ENCODE data around the gene FNDC3A.
"Not testable (repeated sequence)": the region's sequence is repeated elsewhere in the genome, so short reads cannot be mapped to it uniquely, and the experiment has no call there.

The FNDC3A gene

DNA sequence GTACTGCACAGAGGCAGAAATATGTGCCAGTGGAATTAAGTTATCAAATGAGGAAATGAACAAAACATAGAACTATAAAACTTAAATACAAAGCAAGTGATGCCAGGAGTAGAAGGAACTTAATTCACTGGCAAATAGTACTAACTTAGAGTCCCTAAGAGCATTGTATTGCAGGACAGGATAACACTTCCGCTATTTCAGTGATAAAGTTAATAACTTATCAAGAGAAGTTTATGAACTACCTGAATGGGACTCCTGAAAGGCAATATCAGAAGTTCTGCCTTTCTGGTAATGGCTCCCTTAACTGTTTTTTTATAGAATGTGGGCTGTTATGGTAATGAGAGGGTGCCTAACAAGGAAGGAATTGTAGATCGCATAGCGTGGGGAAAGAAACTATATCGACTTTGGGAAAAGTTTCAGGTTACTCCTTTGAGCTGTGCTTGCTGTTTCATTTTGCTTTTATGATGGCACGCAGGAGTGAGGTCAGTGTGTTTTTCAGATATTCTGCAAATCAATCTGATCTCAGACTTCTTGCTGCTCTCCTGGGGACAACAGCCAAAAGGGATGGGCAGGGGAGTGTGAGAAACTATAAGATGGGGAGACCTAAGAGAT, 149.1 kb downstream of the FNDC3A start:
- TF ChIP-seq CTCF (IDR thresholded peaks at IDR 0.05; ENCODE audit: insufficient read depth, low read length, poor library complexity, severe bottlenecking) = no peak
- H3K27me3 ChIP-seq (replicated peaks; ENCODE audit: control insufficient read depth, insufficient read depth, low read length) = no peaks in the 10 kb centered on the region

DNA sequence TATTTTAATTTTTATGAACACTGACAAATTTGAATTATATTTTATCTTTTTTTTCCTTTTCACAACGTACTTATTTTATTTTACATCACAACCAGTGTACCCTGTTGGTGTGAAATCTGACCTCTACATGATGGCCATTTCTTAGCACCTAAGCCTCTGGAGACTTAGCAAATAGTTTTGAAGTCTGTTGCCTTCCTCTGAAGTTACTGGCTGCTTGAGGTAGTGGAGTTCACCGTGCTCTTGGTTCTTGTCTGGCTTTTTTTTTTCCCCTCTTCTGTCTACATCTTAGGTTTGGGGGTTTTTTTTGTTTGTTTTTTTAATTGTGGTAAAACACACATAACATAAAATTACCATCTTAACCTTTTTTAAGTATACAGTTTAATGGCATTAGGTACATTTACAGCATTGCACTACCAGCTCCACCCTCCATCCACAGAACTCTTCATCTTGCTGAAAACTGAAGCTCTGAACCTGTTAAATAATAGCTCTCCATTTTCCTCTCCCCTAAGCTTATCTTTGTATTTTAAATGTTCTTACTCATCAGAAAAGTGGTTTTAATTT, 150.3 kb downstream of the FNDC3A start:
- H3K4me3 ChIP-seq (replicated peaks; ENCODE audit: low read depth, low read length) = no peak overlapping the region
- H3K36me3 ChIP-seq (ENCODE audit: control insufficient read depth, insufficient read depth, low read length) = no peaks in the 10 kb centered on the region
- no peak for DNase-seq (ENCODE audit: extremely low read depth, insufficient read length)
- no peaks in the 10 kb centered on the region for H3K27me3 ChIP-seq (replicated peaks; ENCODE audit: control insufficient read depth, insufficient read depth, low read length)
- TF ChIP-seq CTCF (IDR thresholded peaks at IDR 0.05; ENCODE audit: insufficient read depth, low read length, poor library complexity, severe bottlenecking) = no peak

More for the DNA sequence above, 149.1 kb downstream of the FNDC3A start:
- H3K4me3 ChIP-seq (replicated peaks; ENCODE audit: low read depth, low read length) = no peak overlapping the region
- H3K36me3 ChIP-seq (ENCODE audit: control insufficient read depth, insufficient read depth, low read length) = no peaks in the 10 kb centered on the region
- DNase-seq (ENCODE audit: extremely low read depth, insufficient read length) = no peak

- no peak for DNase-seq (ENCODE audit: extremely low read depth, insufficient read length)
- Histone ChIP-seq H3K4me3 (replicated peaks; ENCODE audit: low read depth, low read length) (no peak overlapping the region), H3K36me3 (ENCODE audit: control insufficient read depth, insufficient read depth, low read length) (peaks cover 10% of the 10 kb centered on the region), H3K27me3 (replicated peaks; ENCODE audit: control insufficient read depth, insufficient read depth, low read length) (no peaks in the 10 kb centered on the region)
- TF ChIP-seq CTCF (IDR thresholded peaks at IDR 0.05; ENCODE audit: insufficient read depth, low read length, poor library complexity, severe bottlenecking) = no peak
These were observed 156.8 kb downstream of the FNDC3A start for GRCh38 chr13:49132479-49133002.

- no peak for TF ChIP-seq CTCF (IDR thresholded peaks at IDR 0.05; ENCODE audit: insufficient read depth, low read length, poor library complexity, severe bottlenecking)
- no peak overlapping the region for H3K4me3 ChIP-seq (replicated peaks; ENCODE audit: low read depth, low read length)
- H3K36me3 ChIP-seq (ENCODE audit: control insufficient read depth, insufficient read depth, low read length) = peaks cover 10% of the 10 kb centered on the region
- H3K27me3 ChIP-seq (replicated peaks; ENCODE audit: control insufficient read depth, insufficient read depth, low read length) = no peaks in the 10 kb centered on the region
- no peak for DNase-seq (ENCODE audit: extremely low read depth, insufficient read length)
These were observed 158.6 kb downstream of the FNDC3A start for GRCh38 chr13:49134305-49134704.

DNA sequence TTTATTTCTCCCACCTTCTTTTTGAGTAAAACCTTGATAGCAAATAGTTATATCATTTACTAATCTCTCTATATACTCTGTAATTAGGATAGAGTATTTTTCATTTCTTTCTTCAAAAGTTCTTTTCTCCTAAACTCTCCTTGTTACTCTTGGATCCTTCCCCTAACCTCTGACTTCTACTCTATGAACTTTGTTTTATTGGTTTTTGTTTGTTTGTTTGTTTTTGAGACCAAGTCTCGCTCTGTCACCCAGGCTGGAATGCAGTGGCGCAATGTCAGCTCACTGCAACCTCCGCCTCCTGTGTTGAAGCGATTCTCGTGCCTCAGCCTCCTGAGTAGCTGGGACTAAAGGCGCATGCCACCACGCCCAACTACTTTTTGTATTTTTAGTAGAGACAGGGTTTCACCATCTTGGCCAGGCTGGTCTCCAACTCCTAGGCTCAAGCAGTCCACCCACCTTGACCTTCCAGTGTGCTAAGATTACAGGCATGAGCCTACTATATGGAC, 161.5 kb downstream of the FNDC3A start:
- H3K4me3 ChIP-seq (replicated peaks; ENCODE audit: low read depth, low read length); DNase-seq (ENCODE audit: extremely low read depth, insufficient read length); H3K27me3 ChIP-seq (replicated peaks; ENCODE audit: control insufficient read depth, insufficient read depth, low read length); H3K36me3 ChIP-seq (ENCODE audit: control insufficient read depth, insufficient read depth, low read length): not testable (repeated sequence)

DNA sequence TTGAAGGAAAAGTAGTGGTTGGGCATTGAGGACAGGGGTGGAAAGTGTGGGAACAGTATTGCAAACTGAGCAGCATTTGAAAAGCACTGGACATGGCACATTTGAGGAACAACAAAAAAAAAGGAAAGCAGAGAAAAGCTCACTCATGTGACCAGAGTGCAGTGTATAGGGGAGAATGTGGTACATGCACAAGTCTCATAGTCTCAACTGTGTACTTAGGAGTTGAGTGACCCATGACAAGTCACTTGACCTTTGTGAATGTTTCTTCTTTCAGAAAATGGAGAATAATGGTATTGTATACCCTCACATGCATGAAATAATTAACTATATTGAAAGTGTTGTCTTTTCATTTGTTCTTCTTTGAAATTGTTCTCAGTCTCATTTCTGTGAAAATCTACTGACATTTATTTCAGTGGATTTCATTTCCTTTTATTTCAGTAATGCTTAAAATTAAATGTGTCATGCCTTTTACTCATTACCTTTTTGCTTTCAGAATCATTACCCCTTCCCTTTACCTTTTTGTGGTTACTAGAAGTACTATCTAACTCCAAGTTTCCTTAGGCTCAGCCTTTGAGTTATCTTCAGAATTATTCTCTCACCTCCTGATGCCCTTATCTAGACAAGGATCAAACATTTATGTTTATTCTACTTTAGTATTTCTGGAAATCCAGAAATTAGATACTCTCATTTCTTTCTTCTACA, 165.3 kb downstream of the FNDC3A start:
- no peak overlapping the region for H3K4me3 ChIP-seq (replicated peaks; ENCODE audit: low read depth, low read length)
- no peak for TF ChIP-seq CTCF (IDR thresholded peaks at IDR 0.05; ENCODE audit: insufficient read depth, low read length, poor library complexity, severe bottlenecking)
- no peak for DNase-seq (ENCODE audit: extremely low read depth, insufficient read length)
- H3K27me3 ChIP-seq (replicated peaks; ENCODE audit: control insufficient read depth, insufficient read depth, low read length) = no peaks in the 10 kb centered on the region
- H3K36me3 ChIP-seq (ENCODE audit: control insufficient read depth, insufficient read depth, low read length) = peaks cover 5% of the 10 kb centered on the region

Measured in GM06990 (cell line).